Measurements from ENCODE around the gene FOXD4L6.
"Not testable (repeated sequence)": the region's sequence is repeated elsewhere in the genome, so short reads cannot be mapped to it uniquely, and the experiment has no call there.

DNA sequence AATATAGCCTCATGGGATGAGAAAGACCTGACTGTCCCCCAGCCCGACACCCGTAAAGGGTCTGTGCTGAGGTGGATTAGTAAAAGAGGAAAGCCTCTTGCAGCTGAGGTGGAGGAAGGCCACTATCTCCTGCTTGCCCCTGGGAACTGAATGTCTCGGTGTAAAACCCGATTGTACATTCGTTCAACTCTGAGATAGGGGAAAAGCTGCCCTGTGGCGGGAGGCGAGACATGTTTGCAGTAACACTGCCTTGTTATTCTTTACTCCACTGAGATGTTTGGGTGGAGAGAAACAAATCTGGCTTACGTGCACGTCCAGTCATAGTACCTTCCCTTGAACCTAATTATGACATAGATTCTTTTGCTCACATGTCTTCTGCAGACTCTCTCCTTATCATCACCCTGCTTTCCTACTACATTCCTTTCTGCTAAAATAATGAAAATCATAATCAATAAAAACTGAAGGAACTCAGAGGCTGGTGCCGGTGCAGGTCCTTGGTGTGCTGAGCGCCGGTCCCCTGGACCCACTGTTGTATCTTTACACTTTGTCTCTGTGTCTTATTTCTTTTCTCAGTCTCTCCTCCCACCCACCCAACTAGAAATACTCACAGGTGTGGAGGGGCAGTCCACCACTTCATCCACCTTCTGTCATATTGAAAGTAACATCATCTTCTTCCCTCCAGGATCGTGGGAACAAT lies 22.8 kb downstream of the FOXD4L6 start:
- not testable (repeated sequence) for TF ChIP-seq CTCF (IDR thresholded peaks at IDR 0.05); POLR2AphosphoS5 (IDR thresholded peaks at IDR 0.05; ENCODE audit: insufficient read depth in 1 of 2, low read depth in 1 of 2)
